ENCODE measurements around the gene LIN37.

The LIN37 gene

GRCh38 chr19:35734889-35735288 lies 13.5 kb upstream of the LIN37 start:
- H3K27ac ChIP-seq (ENCODE audit: insufficient read depth, low read depth, low read length, poor library complexity, severe bottlenecking): no peak overlapping the region

GRCh38 chr19:35736913-35737886 lies 11.2 kb upstream of the LIN37 start:
- Histone ChIP-seq H3K27ac (ENCODE audit: insufficient read depth, low read depth, low read length, poor library complexity, severe bottlenecking) (no peak overlapping the region), H3K9me3 (ENCODE audit: control insufficient read depth, low read length) (no peaks in the 10 kb centered on the region), H3K27me3 (ENCODE audit: control insufficient read depth, insufficient read depth, low read length, poor library complexity, severe bottlenecking) (no peaks in the 10 kb centered on the region), H3K4me3 (ENCODE audit: insufficient read depth, low read depth, low read length) (no peak overlapping the region), H3K4me1 (ENCODE audit: control insufficient read depth, insufficient read depth, low read length) (peaks cover 9% of the 10 kb centered on the region), H3K36me3 (ENCODE audit: control insufficient read depth, insufficient read depth, low read length) (peaks cover 25% of the 10 kb centered on the region)
- WGBS, 2 experiments: 93 to 94% methylated on average over 22 of the region's 22 CpGs

More at GRCh38 chr19:35734889-35735288, 13.5 kb upstream of the LIN37 start:
- no peaks in the 10 kb centered on the region for H3K27me3 ChIP-seq (ENCODE audit: control insufficient read depth, insufficient read depth, low read length, poor library complexity, severe bottlenecking)
- no peaks in the 10 kb centered on the region for H3K9me3 ChIP-seq (ENCODE audit: control insufficient read depth, low read length)
- H3K4me1 ChIP-seq (ENCODE audit: control insufficient read depth, insufficient read depth, low read length): peaks cover under 1% of the 10 kb centered on the region
- WGBS, 2 experiments: 93 to 96% methylated on average over 5 of the region's 5 CpGs
- peaks cover 36% of the 10 kb centered on the region for H3K36me3 ChIP-seq (ENCODE audit: control insufficient read depth, insufficient read depth, low read length)
- H3K4me3 ChIP-seq (ENCODE audit: insufficient read depth, low read depth, low read length): no peak overlapping the region

GRCh38 chr19:35738021-35738886 lies 10.1 kb upstream of the LIN37 start:
- peaks cover 9% of the 10 kb centered on the region for H3K4me1 ChIP-seq (ENCODE audit: control insufficient read depth, insufficient read depth, low read length)
- H3K9me3 ChIP-seq (ENCODE audit: control insufficient read depth, low read length): no peaks in the 10 kb centered on the region
- H3K4me3 ChIP-seq (ENCODE audit: insufficient read depth, low read depth, low read length): no peak overlapping the region
- peaks cover 20% of the 10 kb centered on the region for H3K36me3 ChIP-seq (ENCODE audit: control insufficient read depth, insufficient read depth, low read length)
- no peaks in the 10 kb centered on the region for H3K27me3 ChIP-seq (ENCODE audit: control insufficient read depth, insufficient read depth, low read length, poor library complexity, severe bottlenecking)
- no peak overlapping the region for H3K27ac ChIP-seq (ENCODE audit: insufficient read depth, low read depth, low read length, poor library complexity, severe bottlenecking)
- WGBS, 2 experiments: 96% methylated on average over 37 of the region's 37 CpGs

- peaks cover 19% of the 10 kb centered on the region for H3K36me3 ChIP-seq (ENCODE audit: control insufficient read depth, insufficient read depth, low read length)
- H3K27me3 ChIP-seq (ENCODE audit: control insufficient read depth, insufficient read depth, low read length, poor library complexity, severe bottlenecking): no peaks in the 10 kb centered on the region
- WGBS, 2 experiments: 93 to 95% methylated on average over 2 of the region's 2 CpGs
- H3K27ac ChIP-seq (ENCODE audit: insufficient read depth, low read depth, low read length, poor library complexity, severe bottlenecking): no peak overlapping the region
- peaks cover 10% of the 10 kb centered on the region for H3K4me1 ChIP-seq (ENCODE audit: control insufficient read depth, insufficient read depth, low read length)
- no peak overlapping the region for H3K4me3 ChIP-seq (ENCODE audit: insufficient read depth, low read depth, low read length)
- no peaks in the 10 kb centered on the region for H3K9me3 ChIP-seq (ENCODE audit: control insufficient read depth, low read length)
Observed at GRCh38 chr19:35738887-35739229, 9.5 kb upstream of the LIN37 start.

- Histone ChIP-seq H3K4me3 (ENCODE audit: insufficient read depth, low read depth, low read length) (peak overlapping the region; percentile 77), H3K27ac (ENCODE audit: insufficient read depth, low read depth, low read length, poor library complexity, severe bottlenecking) (no peak overlapping the region), H3K27me3 (ENCODE audit: control insufficient read depth, insufficient read depth, low read length, poor library complexity, severe bottlenecking) (no peaks in the 10 kb centered on the region), H3K36me3 (ENCODE audit: control insufficient read depth, insufficient read depth, low read length) (peaks cover 13% of the 10 kb centered on the region), H3K9me3 (ENCODE audit: control insufficient read depth, low read length) (no peaks in the 10 kb centered on the region), H3K4me1 (ENCODE audit: control insufficient read depth, insufficient read depth, low read length) (peaks cover 16% of the 10 kb centered on the region)
- WGBS, 2 experiments: 86% methylated on average over 29 of the region's 29 CpGs
Observed at GRCh38 chr19:35739275-35740107, 8.9 kb upstream of the LIN37 start.

GRCh38 chr19:35740108-35740422 lies 8.3 kb upstream of the LIN37 start:
- Histone ChIP-seq H3K4me1 (ENCODE audit: control insufficient read depth, insufficient read depth, low read length) (peaks cover 16% of the 10 kb centered on the region), H3K27ac (ENCODE audit: insufficient read depth, low read depth, low read length, poor library complexity, severe bottlenecking) (no peak overlapping the region)
- 7 to 11% methylated on average over 16 of the region's 16 CpGs for WGBS, 2 experiments

GRCh38 chr19:35740423-35741202 lies 7.8 kb upstream of the LIN37 start:
- Histone ChIP-seq H3K4me3 (ENCODE audit: insufficient read depth, low read depth, low read length) (peak overlapping the region; percentile 77), H3K36me3 (ENCODE audit: control insufficient read depth, insufficient read depth, low read length) (peaks cover 13% of the 10 kb centered on the region), H3K4me1 (ENCODE audit: control insufficient read depth, insufficient read depth, low read length) (peaks cover 16% of the 10 kb centered on the region), H3K9me3 (ENCODE audit: control insufficient read depth, low read length) (no peaks in the 10 kb centered on the region), H3K27ac (ENCODE audit: insufficient read depth, low read depth, low read length, poor library complexity, severe bottlenecking) (peak overlapping the region; percentile 95), H3K27me3 (ENCODE audit: control insufficient read depth, insufficient read depth, low read length, poor library complexity, severe bottlenecking) (no peaks in the 10 kb centered on the region)
- 0% methylated on average over 63 of the region's 63 CpGs for WGBS, 2 experiments

More at GRCh38 chr19:35740108-35740422, 8.3 kb upstream of the LIN37 start:
- H3K27me3 ChIP-seq (ENCODE audit: control insufficient read depth, insufficient read depth, low read length, poor library complexity, severe bottlenecking): no peaks in the 10 kb centered on the region
- no peaks in the 10 kb centered on the region for H3K9me3 ChIP-seq (ENCODE audit: control insufficient read depth, low read length)
- peaks cover 13% of the 10 kb centered on the region for H3K36me3 ChIP-seq (ENCODE audit: control insufficient read depth, insufficient read depth, low read length)
- H3K4me3 ChIP-seq (ENCODE audit: insufficient read depth, low read depth, low read length): peak overlapping the region; percentile 77

- peak overlapping the region; percentile 95 for H3K27ac ChIP-seq (ENCODE audit: insufficient read depth, low read depth, low read length, poor library complexity, severe bottlenecking)
- H3K36me3 ChIP-seq (ENCODE audit: control insufficient read depth, insufficient read depth, low read length): peaks cover 13% of the 10 kb centered on the region
- peaks cover 16% of the 10 kb centered on the region for H3K4me1 ChIP-seq (ENCODE audit: control insufficient read depth, insufficient read depth, low read length)
- no peaks in the 10 kb centered on the region for H3K9me3 ChIP-seq (ENCODE audit: control insufficient read depth, low read length)
- WGBS, 2 experiments: 1% methylated on average over 11 to 12 of the region's 12 CpGs
- H3K27me3 ChIP-seq (ENCODE audit: control insufficient read depth, insufficient read depth, low read length, poor library complexity, severe bottlenecking): no peaks in the 10 kb centered on the region
- peak overlapping the region; percentile 77 for H3K4me3 ChIP-seq (ENCODE audit: insufficient read depth, low read depth, low read length)
Observed at GRCh38 chr19:35741203-35741515, 7.2 kb upstream of the LIN37 start.

GRCh38 chr19:35742121-35742724 lies 6.2 kb upstream of the LIN37 start, which contains the start of gene IGFLR1:
Gene IGFLR1 (minus strand): TSS chr19:35742452. CDS start chr19:35741180, 1,272 bp downstream.
- Histone ChIP-seq H3K4me3 (ENCODE audit: insufficient read depth, low read depth, low read length) (no peak within 1 kb of the TSS), H3K9me3 (ENCODE audit: control insufficient read depth, low read length) (no peaks in the 10 kb centered on the region), H3K27me3 (ENCODE audit: control insufficient read depth, insufficient read depth, low read length, poor library complexity, severe bottlenecking) (no peaks in the 10 kb centered on the region), H3K4me1 (ENCODE audit: control insufficient read depth, insufficient read depth, low read length) (peaks cover 16% of the 10 kb centered on the region), H3K27ac (ENCODE audit: insufficient read depth, low read depth, low read length, poor library complexity, severe bottlenecking) (no peak within 1 kb of the TSS), H3K36me3 (ENCODE audit: control insufficient read depth, insufficient read depth, low read length) (peaks cover 8% of the 10 kb centered on the region)
- WGBS, 2 experiments: 95 to 96% methylated on average over 9 of the region's 9 CpGs

Data from ectodermal cell (in vitro differentiated cells).